Measurements from ENCODE around the gene RPS19BP1.

The RPS19BP1 gene

GRCh38 chr22:39502789-39503409, 29.6 kb downstream of the RPS19BP1 start:
- ChIA-PET CTCF (interaction anchor here (1.2 to 7.0 kb wide), 5 partner anchors 12 to 521 kb away, joined by 3 to 67 read pairs (median 7); partner anchors contain the start of genes ATF4 and RPL3), POLR2A (interaction anchor here (0.6 to 2.4 kb wide), 3 partner anchors 17 to 609 kb away, joined by 3 to 16 read pairs (median 7); partner anchors contain the start of genes ATF4 and RPL3)
- no peak for DNase-seq (ENCODE audit: extremely low spot score)
- TF ChIP-seq, protein P1, sequence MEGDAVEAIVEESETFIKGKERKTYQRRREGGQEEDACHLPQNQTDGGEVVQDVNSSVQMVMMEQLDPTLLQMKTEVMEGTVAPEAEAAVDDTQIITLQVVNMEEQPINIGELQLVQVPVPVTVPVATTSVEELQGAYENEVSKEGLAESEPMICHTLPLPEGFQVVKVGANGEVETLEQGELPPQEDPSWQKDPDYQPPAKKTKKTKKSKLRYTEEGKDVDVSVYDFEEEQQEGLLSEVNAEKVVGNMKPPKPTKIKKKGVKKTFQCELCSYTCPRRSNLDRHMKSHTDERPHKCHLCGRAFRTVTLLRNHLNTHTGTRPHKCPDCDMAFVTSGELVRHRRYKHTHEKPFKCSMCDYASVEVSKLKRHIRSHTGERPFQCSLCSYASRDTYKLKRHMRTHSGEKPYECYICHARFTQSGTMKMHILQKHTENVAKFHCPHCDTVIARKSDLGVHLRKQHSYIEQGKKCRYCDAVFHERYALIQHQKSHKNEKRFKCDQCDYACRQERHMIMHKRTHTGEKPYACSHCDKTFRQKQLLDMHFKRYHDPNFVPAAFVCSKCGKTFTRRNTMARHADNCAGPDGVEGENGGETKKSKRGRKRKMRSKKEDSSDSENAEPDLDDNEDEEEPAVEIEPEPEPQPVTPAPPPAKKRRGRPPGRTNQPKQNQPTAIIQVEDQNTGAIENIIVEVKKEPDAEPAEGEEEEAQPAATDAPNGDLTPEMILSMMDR (IDR thresholded peaks at IDR 0.05; ENCODE audit: control extremely low read depth, extremely low read depth, low read depth, missing control alignments) = no peak

GRCh38 chr22:39502109-39502788, 30.3 kb downstream of the RPS19BP1 start, which contains the start of gene MIEF1:
MIEF1 (plus strand) TSS chr22:39502290; CDS start chr22:39511295, 9,005 bp downstream.
- TF ChIP-seq, protein P1 (IDR thresholded peaks at IDR 0.05; ENCODE audit: control extremely low read depth, extremely low read depth, low read depth, missing control alignments) = no peak
- CTCF ChIA-PET = interaction anchor here (0.6 to 7.0 kb wide), 9 partner anchors 8 to 522 kb away, joined by 3 to 67 read pairs (median 5); partner anchors contain the start of genes ATF4 and RPL3
- DNase-seq (ENCODE audit: extremely low spot score) = peak; percentile 98
- POLR2A ChIA-PET = interaction anchor here (0.6 to 2.4 kb wide), 6 partner anchors 18 to 610 kb away, joined by 3 to 16 read pairs (median 4); partner anchors contain the start of genes ATF4 and RPL3

- DNase-seq (ENCODE audit: extremely low spot score) = no peak
- TF ChIP-seq, protein P1 (IDR thresholded peaks at IDR 0.05; ENCODE audit: control extremely low read depth, extremely low read depth, low read depth, missing control alignments) = no peak
- ChIA-PET POLR2A (interaction anchor here (0.6 to 2.4 kb wide), 5 partner anchors 19 to 185 kb away, joined by 3 to 16 read pairs (median 4); partner anchors contain the start of genes ATF4 and RPL3), CTCF (interaction anchor here (0.6 to 7.0 kb wide), 12 partner anchors 8 to 523 kb away, joined by 3 to 67 read pairs (median 4); partner anchors contain the start of genes ATF4 and RPL3)
These were observed 30.9 kb downstream of the RPS19BP1 start for GRCh38 chr22:39501644-39502108.

DNA sequence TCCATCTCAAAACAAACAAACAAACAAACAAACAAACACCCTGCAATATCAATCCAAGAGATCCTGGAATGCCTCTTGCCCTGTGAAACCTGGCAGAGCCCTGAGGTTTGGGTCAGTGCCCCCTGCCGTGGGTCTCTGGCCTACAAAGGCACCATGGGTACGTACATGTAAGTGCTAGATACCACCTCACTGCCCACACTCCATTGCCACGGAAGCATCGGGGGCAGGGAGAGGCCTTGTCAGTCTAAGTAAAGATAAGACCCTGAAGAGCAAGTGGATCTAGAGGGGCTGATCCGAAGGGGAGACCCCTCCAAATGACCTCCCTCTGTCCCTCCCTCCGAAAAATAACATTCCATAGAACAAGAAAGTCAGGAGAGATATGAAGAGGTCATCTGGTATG, 32.4 kb downstream of the RPS19BP1 start:
- TF ChIP-seq, protein P1 (IDR thresholded peaks at IDR 0.05; ENCODE audit: control extremely low read depth, extremely low read depth, low read depth, missing control alignments) = no peak
- ChIA-PET POLR2A (no interaction called here), CTCF (interaction anchor here (1.2 to 7.0 kb wide), 4 partner anchors 10 to 42 kb away, joined by 3 to 82 read pairs (median 36); partner anchors contain the start of gene RPS19BP1)
- DNase-seq (ENCODE audit: extremely low spot score) = no peak

GRCh38 chr22:39498802-39499201, 33.7 kb downstream of the RPS19BP1 start:
- DNase-seq (ENCODE audit: extremely low spot score) = no peak
- POLR2A ChIA-PET = no interaction called here
- CTCF ChIA-PET = interaction anchor here (4.7 to 11.5 kb wide), 2 partner anchors 14 to 31 kb away, joined by 82 to 166 read pairs; partner anchors contain the start of gene RPS19BP1
- TF ChIP-seq, protein P1 (IDR thresholded peaks at IDR 0.05; ENCODE audit: control extremely low read depth, extremely low read depth, low read depth, missing control alignments) = no peak

DNA sequence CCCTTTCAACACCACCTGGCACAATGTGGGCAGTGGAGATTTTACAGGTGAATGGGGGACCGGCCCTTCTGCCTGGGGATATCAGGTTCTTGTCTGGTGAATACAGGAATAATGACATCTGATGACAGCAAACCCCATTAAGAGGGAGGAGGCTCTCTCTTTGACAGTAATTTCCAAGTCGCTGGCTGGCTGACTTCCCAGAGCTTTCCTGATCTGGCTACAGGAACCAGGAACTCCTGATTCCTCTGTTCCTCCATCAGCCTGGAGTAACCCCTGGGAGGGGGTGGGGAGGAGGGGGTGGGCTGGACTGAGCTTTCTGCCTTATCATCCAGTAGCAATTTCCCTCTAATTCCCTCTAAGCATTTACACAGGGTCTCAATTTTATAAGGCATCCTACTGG, 34.2 kb downstream of the RPS19BP1 start:
- ChIA-PET CTCF (interaction anchor here (4.7 to 11.5 kb wide), 2 partner anchors 14 to 31 kb away, joined by 82 to 166 read pairs; partner anchors contain the start of gene RPS19BP1), POLR2A (no interaction called here)
- DNase-seq (ENCODE audit: extremely low spot score) = no peak

More for the DNA sequence above, 34.2 kb downstream of the RPS19BP1 start:
- TF ChIP-seq, protein P1 (IDR thresholded peaks at IDR 0.05; ENCODE audit: control extremely low read depth, extremely low read depth, low read depth, missing control alignments) = no peak

Data from GM10248 (cell line).